Cardiac atrium fibroblast (primary cell): ENCODE data around the gene SHE. TPM values are rescaled to one million over a fixed set of nuclear protein-coding genes. Genes with fewer than 3 reads are reported as not detected.

ENCODE experiments used
- total RNA-seq: library from RNA; depleted of rRNA; stranded (reverse); fragments of >200 nt; gene quantifications from 2 replicates; pipeline ENCODE4 v1.2.3, GENCODE V29; 2015

Gene SHE
- total RNA-seq: 0.97 and 4.3 TPM in 2 replicates

DNA sequence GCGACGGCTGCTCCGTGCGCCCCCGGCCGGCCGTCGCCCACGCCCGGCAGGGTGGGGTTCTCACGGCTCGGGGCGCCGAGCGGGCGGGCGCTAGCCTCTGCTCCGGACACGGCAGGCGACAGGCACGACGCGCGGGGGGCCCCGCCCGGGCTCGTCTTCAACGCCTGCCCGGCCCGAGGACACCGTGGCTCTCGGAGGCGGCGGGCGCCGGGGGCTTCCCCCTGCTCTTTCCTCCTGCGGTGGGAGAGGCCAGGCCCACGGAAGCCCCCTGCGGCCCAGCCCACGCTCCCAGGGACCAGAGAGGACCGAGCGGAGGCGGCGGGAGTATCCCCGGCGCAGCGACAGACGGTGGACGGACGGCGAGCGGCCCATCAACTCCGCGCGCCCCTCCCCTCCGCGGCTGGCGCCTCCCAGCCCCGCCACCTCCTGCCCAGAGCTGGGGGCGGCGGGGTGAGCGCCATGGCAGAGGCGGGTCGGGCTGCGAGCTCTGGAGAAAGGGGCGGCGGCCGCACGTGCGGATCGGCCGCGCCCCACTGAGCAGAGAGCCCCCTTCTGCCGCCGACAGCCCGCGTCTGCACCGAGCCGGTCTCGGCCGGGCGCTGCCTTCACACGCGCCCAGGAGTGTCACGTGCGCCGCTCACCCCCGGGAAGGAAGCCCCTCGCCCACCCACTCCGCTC lies at the start of gene SHE, which contains the start of gene TDRD10:
Gene SHE (minus strand): TSS at position 347 of the 678 bp plus-strand sequence. CDS start 386 bp downstream, outside the sequence.
Gene TDRD10 (plus strand): TSS at position 154 of the 678 bp plus-strand sequence. CDS start 4,685 bp downstream, outside the sequence.

Other genes starting within 250 kb of the SHE start
- 112 and 131 TPM in 2 replicates for gene HAX1, start 229.8 kb downstream of the SHE start, total RNA-seq
- not detected in 2 replicates for gene AQP10, start 181.3 kb downstream of the SHE start, total RNA-seq
- 64.4 and 93.8 TPM in 2 replicates for gene ATP8B2, start 176.9 kb downstream of the SHE start, total RNA-seq
- 5.6 and 7.5 TPM in 2 replicates for gene IL6R, start 97.1 kb downstream of the SHE start, total RNA-seq
- 0.54 TPM in 1 of 2 replicates, not detected in the other for gene TDRD10, start 193 bp downstream of the SHE start, total RNA-seq
- 30.6 and 35.7 TPM in 2 replicates for gene UBE2Q1, start 56.2 kb upstream of the SHE start, total RNA-seq
- gene CHRNB2, start 65.4 kb upstream of the SHE start, total RNA-seq: not detected in 2 replicates
- 48.0 and 65.8 TPM in 2 replicates for gene ADAR, start 105.8 kb upstream of the SHE start, total RNA-seq